NCI-H1694 treated with DMSO at 0.1 percent for 48 hours (cell line): ENCODE results near the gene KNOP1.
"Not testable (repeated sequence)": the region's sequence is repeated elsewhere in the genome, so short reads cannot be mapped to it uniquely, and the experiment has no call there.

Experiments used
- DNase-seq: peaks from one replicate; lab custom pipeline; 2025; lab: John Stamatoyannopoulos, UW

The KNOP1 gene

DNA sequence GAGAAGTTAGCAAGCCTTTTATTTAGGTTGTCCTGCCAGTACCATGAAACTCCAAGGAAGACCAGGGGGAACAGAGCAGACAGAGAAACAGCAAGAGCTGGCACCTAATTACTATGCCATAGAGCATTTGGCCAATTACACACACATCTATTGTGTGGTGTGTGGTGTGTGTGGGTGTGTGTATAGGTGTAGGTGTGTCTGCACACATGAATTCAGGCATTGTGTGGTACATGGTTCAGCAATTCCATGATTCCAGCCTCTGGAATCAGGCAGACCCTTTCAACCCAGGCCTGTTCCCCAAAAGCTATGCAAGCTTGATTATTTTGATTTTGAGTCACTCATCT lies 25.8 kb upstream of the KNOP1 start:
- no peak for DNase-seq

DNA sequence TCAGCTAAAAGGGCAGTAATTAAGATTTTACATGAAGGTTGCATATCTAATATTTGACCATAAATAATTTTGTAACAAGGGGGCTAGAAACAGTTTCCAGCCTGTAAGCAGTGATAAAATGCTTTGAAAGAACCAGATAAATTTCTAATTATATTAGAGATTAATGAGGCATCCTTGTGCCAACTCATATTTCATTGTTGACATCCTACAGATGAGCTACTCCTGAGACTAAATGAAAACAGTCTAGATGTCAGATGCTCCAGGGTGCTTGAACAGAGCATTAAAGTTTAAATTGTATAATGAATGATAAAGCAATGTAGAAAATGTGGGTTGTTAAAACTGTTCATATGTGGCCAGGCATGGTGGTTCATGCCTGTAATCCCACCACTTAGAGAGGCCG lies 23.3 kb upstream of the KNOP1 start:
- no peak for DNase-seq

DNA sequence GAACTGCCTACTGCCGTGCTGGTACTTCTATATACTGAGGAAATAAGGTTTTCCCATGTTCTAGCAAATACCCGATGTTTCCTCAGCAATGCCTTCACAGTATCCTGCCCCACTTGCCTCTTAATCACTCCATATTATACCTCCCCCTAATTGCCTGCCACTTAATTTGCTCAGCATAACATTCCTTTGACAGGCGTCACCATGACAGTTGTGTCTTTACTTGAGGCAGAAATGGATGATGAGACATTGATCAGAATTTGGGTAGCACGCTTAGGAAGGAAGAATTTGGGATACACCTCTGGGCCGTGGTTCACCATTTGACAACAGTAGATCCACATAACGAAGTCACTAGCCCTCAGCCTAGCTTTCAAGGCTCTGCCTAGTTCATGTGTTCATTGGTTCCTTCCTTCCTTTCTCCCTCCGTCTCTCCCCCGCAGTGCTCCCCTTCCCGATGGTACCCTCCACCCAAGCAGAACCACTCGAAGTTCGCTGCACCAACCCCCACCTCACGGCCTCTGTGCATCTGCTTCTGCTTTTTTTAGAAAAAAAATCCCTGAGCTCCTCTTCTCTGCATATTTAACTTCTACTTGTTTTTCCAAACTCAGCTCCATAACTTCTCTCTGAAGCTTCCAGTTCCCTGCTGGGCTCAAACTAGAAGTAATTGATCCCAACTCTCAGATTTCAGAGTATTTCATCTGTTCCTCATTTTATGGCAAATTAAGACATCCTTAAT lies 19.4 kb upstream of the KNOP1 start:
- no peak for DNase-seq

DNA sequence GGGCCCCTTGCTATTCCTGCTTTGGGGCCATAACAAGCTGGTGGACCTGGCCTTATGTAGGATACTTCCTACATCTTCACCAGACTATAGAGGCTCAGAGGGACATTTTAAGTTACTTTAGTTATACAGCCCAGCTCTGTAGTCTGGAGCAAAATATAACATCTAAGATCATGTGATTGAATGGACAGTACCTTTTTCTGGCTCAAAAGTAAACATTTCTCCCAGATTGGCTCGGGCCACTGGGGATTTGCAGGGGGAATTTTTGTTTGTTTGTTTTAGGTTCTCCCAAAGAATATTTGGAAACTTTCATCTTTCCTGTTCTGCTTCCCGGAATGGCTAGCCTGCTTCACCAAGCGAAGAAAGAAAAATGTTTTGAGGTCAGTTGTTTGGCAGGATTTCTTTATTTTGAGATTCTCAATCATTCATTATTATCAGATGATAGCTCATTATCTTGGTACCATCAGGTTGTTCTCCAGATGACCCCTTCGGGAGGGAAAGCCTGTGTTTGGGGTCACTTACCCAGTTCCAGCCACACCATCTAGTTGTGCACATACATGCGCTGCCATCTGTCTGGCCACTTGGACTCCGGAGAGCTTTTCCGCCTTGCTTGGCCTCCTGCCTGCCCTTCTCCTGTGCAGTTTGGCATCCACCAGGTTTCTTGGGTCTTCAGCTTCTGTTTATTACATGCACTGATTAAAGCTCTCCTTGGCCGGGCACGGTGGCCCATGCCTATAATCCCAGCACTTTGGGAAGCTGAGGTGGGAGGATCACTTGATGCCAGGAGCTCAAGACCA lies 17.2 kb upstream of the KNOP1 start:
- no peak for DNase-seq

DNA sequence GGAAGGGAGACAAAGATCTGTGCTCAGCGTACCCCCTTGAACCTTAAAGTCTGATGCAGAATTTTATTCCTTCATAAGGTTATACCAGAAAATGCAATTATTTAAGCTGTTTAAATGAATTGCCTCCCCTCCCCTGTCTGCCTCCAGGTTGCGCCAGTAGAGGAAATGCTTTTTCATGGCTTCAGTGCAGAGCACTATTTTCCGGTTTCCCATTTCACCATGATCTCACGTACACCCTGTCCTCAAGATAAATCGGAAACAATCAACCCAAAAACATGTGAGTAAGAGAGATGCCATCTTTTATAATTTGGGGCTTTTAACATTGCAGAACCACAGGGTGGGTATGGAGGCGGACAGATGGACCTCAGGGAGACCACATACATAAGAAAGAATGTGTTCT lies 15.5 kb upstream of the KNOP1 start:
- no peak for DNase-seq

DNA sequence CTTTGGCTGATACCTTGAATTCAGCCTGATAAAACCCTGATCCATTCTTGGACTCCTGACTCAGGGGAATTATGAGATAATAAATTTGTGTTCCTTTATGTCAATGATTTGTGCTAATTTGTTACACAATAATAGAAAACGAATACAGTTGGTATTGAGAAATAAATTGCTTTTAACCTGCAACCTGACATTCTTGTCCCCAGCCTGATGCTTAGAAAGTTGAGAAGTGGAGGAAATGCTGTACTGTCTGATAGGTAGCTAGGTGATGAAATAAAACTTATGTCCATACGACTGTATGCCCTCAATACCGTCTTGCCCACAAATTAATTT lies 10.6 kb upstream of the KNOP1 start:
- no peak for DNase-seq

DNA sequence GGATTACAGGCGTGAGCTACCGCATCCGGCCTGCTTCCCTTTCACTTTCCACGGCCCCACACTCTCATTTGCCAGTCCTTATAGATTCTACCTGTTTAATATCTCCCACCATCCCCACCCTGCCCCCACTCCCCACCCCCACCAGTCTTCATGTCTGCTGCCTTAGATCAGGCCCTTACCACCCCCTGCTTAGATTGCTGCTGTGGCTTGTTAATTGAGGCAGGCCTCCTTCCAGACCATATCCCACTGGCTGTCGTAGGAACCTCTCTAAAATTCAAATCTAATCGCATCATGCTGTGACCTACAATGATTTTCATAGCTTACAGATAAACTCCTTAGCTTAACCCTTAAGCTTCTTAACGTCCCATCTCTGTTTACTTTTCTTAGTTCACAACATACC lies 5.0 kb upstream of the KNOP1 start:
- DNase-seq = no peak

DNA sequence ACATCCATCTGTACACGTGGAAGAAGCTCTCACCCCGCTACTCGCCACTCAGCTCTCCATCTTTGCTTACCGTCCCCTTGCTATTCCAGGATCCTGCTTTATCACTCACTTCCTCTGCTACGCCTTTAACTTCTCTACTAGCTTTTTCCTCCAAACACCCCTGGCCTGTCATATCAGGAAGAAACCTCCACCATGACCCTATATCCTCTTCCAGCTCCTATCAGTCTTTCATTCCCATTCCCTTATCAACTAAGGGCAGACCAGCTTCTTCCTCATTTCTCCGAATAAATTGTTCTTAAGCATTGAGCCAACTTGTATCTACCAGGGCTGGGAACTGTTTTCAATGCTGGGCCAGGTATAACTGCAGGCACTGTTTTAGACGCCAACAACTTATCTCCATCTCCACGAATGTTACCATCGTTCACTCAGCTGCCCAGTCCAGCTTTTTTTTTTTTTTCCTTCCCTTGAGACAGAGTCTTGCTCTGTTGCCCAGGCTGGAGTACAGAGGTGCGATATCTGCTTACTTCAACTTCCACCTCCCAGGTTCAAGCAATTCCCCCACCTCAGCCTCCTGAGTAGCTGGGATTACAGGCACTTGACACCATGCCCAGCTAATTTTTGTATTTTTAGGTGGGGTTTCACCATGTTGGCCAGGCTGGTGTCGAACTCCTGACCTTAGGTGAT lies 4.4 kb upstream of the KNOP1 start:
- no peak for DNase-seq

DNA sequence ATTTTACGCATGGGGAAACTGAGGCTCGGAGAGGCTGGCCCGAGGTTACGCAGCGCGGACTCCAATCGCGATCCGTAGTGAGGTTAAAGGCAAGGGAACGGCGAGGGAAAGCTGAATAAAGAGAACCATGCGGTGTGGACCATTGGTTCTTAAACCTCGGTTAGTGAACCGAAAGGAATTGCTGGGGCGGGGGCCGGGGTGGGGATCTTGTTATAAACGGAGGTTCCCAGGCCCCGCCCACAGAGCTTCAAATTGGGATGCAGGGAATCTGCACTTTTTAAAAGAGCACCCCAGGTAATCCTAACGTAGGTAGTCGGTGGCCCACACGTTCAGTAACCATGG lies 568 bp upstream of the KNOP1 start:
- DNase-seq = no peak

DNA sequence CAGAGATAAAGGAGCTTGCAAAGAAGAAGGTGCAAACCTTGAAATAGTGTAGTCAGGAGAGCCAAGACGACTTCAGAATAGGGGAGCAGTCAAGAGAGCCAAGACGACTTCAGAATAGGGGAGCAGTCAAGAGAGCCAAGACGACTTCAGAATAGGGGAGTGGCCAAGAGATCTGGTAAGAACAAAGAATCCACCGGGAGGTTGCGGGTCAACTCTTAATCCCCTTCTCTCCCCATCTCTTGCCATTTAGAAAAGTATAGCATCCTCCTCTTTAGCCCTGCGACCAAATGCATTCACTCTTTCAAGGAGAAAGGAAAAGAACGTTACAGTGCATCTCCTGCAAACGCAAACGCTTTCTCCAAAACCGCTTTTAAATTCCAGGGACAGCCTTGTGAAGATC lies 713 bp downstream of the KNOP1 start:
- DNase-seq = no peak

DNA sequence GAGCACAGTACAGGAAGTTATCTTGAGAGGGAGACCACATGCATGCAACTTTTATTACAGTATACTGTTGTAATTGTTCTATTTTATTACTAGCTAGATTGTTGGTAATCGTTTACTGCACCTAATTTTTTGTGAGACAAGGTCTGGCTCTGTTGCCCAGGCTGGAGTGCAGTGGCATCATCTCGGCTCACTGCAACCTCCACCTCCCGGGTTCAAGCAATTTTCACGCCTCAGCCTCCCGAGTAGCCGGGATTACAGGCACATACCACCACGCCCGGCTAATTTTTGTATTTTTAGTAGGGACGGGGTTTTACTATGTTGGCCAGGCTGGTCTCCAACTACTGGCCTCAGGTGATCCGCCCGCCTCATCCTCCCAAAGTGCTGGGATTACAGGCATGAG lies 1.3 kb downstream of the KNOP1 start:
- not testable (repeated sequence) for DNase-seq

DNA sequence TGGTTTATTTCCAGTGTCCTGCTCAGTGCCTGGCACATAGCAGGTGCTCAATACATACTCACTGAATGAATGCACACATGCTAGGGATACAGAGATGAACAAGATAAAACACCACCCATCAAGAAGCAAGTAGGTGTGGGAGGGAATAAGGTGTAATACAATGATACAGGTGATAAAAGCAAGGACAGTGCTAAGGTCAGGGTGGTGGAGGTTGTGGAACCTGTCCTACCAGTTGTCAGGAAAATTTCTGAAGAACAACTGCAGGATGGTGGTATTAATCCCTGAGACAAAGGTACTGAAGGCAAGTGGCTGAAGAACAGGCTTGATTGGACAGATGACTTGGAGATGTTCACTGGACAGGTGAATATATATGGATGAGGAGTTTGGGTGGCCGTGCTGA lies 1.8 kb downstream of the KNOP1 start:
- no peak for DNase-seq

DNA sequence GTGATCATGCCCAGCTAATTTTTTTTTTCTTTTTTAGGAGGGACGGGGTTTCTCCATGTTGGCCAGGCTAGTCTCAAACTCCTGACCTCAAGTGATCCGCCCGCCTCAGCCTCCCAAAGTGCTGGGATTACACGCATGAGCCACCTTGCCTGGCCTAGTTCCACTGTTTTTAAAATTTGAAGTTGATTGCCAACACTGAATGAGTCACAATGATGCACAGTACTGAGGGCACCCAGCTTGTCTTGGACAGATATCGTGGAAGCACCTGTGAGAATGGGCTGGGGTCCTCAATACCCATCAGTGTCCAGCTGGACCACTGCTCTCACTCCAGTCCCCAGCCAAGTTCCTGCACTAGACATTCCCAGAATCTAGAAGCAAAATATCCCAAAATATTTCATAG lies 2.5 kb downstream of the KNOP1 start:
- DNase-seq = no peak

DNA sequence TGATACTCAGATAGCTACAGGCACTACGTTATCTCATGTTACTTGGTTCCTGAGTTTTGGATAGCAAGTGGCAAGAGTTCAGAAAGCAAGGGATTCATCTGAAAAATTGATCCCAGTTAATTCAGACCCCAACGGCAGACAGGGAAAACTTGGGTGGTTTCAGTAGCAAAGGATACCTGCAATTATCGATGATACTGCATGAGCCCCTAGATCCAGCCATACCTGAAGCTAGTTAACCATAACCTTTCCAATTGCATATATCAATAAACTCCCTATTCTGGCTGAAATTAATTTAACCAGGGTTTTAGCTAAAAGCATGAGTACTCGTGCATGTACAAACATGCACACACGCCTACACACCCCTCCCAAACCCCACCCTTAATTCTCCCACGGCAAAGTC lies 4.3 kb downstream of the KNOP1 start:
- DNase-seq = no peak

DNA sequence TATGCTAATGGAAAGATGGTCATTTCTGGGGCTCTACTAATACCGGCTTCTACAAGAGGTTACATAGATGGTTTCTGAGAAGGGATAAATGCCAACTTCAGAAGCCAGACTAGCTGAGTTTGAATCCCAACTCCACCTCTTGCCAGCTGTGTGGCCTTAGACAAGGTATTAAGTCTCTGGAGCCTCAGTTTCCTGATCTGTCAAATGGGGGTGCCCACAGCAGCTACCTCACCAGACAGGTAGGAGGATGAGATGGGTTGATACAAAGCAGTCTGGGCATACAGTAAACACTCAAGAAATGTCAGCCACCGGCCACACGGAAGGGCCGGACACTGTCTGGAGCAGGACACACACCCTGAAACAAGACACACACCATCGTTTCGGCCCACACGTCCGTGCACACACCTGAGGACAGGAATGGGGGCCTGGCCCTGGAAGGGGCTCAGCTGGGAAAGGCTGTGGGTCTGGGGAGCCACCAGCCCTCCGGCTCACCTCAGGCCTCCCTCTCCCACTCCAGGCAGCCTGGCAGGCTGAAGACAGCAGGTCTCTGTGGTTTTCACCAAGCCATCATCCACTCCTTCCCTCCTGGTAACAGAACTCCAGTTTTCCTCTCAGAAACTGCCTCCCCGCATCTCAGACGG lies 5.5 kb downstream of the KNOP1 start:
- DNase-seq = no peak

DNA sequence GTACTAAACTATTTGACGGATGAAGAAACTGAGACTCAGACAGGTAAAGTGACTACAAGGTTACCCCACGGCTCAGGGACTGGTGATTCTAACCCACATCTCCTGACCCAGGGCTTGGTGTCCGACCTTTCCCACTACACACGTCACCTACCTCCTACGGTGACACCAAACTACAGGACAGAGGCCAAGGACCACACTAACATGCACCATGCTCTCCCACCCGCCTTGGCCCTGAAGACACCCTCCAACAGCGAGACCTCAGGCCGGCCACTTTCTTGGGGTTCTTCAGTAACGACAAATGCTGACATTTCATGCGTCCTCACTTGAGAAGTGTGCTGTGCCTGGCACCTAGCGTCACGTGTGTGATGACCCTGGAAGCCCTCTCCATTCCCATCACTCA lies 6.4 kb downstream of the KNOP1 start:
- DNase-seq = no peak

DNA sequence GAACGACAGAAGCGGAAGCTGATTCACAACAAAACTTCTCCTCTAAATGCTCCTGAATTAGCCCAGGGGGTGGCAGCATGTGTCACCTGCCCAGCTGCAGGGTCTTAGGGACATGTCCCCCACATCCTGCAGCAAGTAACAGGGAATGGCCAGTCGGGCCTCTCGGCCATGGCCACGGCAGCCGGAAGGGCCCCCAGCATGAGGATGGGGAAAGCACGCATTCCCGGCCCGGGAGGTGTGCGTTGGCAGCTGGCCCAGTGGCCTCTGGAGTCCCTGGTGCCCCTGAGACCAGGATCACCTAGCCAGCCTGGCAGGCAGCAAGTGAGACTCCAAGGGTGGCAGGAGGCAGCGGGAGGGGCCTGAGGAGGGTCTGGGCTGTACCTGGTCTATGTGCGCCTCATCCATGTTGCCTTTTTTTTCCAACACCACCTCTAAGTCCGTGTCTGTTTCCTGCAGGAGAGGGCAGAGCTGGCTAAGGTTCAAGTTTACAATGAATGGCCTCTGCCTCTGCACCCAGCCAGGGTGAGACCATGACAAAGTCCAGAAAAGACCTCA lies 7.0 kb downstream of the KNOP1 start:
- DNase-seq = no peak

DNA sequence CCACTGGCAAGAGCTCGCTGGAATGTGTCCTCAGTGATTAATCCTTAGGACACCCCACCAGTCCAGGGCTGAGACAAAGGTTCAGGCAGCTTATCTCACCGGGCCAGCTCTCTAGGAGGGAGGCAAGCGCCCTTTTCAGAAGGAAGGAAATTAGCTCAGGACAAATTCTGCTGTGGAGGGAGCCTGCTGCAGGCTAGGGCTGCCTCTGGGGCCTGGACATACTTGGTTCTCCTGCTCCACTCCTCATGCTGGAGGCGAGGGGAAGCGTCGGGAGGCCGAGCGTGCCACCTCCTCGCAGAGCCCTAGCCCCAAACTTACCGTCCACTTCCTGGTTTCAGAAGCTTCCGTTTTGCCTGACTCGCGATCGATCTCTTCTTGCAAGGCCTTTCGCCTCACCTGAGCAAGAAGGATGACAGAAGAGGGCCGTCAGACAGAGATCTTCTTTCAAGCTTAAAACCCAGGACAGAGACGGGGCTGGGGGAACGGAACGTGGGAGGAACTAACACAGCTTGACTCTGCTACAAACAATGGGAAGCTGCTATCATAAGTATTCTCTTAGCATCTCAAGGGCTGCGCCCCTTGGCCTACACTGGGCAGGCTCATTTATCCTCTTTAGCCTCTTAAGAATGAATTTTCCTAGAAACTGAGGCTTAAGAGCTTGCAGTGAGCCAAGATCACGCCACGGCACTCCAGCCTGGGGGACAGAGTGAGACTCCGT lies 7.7 kb downstream of the KNOP1 start:
- DNase-seq = no peak

DNA sequence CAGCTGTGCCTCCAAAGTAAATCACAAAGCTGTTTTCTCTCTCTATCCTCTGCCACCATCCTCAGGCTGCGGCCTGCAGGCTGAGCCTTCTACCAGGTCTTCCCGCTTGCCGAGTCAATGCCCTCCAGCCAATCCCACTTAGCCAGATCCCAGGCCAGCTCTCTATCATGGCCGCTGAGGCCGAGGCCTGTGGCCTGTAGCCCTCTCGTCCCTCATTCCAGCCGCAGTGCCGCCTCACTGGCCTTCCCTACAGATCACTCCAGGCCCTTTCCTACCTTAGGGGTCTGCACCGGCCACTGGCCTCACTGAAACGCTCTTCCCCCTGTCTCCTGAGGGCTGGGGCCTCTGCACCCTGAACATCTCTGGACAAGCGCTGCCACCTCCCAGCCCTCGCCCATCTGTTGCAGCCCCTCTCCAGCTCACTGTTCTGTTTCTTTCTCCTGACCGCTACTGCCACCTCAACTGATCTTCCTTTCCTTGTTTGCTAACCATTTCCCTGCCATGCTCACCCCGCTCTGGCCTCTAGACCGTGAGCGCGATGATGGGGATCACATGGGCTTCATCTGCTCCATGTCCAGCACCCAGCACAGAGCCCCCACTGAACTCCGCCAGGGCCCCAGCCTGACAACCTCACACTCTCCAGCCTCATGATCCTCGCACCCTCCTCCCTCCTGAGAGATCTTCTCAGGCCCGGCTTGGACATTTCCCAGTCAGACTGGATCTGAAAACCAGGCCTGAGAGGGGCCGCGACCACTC lies 8.5 kb downstream of the KNOP1 start:
- no peak for DNase-seq

DNA sequence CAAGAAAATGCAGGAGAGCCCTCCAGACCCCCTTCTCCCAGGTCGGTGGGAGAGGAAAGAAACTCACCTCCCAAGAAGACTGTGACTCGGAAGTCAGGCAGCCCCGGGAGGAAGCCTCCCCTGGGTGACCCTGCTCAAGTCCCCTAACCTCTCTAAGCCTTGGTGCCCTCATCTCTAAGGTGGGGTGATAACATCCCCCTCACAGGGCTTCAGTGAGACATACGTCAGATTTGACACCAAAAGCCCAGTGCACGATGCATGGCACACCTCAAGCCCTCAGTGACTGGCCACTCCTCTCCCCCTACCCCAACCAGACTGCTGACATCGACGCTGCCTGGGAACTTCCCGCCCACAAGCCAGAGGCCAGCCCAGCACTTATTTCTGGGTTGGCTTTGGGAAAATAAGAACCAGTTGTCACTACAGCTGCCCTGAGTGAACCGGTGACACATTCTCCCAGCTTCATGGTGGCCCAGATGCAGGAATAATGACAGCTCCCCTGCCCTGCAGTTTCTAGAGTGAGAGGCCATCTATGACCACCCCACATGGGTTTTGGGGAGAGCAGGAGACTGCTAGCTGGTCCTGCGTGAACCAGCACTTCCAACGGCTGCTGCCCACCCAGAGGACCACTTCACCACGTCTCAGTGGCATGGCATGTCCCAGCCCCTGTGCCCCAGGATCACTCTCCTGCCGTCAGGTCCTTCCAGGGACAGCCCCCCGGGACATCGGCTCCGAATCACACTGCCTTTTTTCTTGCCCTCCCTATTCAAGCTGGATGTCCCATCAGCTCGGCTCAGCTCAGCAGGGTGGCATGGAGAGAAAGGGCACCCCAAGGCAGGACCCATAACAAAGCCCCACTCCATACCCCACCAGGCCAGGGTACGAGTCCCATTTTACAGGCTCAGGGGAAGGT lies 9.5 kb downstream of the KNOP1 start:
- DNase-seq = no peak
